Caco-2 (cell line): ENCODE measurements around the gene RBP4. TPM values are rescaled to one million over a fixed set of nuclear protein-coding genes. Genes with fewer than 3 reads are reported as not detected.
"Not testable (repeated sequence)": the region's sequence is repeated elsewhere in the genome, so short reads cannot be mapped to it uniquely, and the experiment has no call there.

ENCODE experiments used
- BruUV-seq: library from RNA; stranded (reverse); fragments of 400-500 nt; replicated peaks from 2 replicates; lab custom pipeline; 2021; lab: Mats Ljungman, UMichigan
- CTCF ChIA-PET: fragments of 300-600 bp; sonication (Branson Sonifier 250); formaldehyde crosslinking; loops from one replicate; lab custom pipeline; 2022; ENCODE audit warnings: antibody characterized with exemption; lab: Charles Lee
- POLR2A ChIA-PET: fragments of 300-600 bp; sonication (Branson Sonifier 250); formaldehyde crosslinking; loops from one replicate; lab custom pipeline; 2022; ENCODE audit warnings: antibody characterized with exemption; lab: Charles Lee
- DNase-seq, 2 experiments: peaks; one replicate each; pipeline versions ENCODE4 v3.0.0 to v3.0.0-alpha.2; 2020 to 2022
- H3K27me3 ChIP-seq: replicated peaks from 2 replicates; pipeline ENCODE4 v1.6.0; 2011; ENCODE audit warnings: low read length; ENCODE audit not compliant: control insufficient read depth, insufficient read depth
- H3K36me3 ChIP-seq: 2 replicates; pipeline ENCODE4 v1.5.1; 2011; ENCODE audit warnings: low read length; ENCODE audit not compliant: control insufficient read depth, insufficient read depth
- H3K4me1 ChIP-seq: fragments of 250-450 bp; sonication (Bioruptor Pico); 2 replicates; pipeline ENCODE4 v1.5.1; 2020; ENCODE audit warnings: mild to moderate bottlenecking
- H3K4me3 ChIP-seq: 2 replicates; pipeline ENCODE4 v1.5.1; 2011; ENCODE audit warnings: low read depth, mild to moderate bottlenecking, control low read depth, low read length
- H3K9me3 ChIP-seq: fragments of 250-450 bp; sonication (Bioruptor Pico); 2 replicates; pipeline ENCODE4 v1.5.1; 2020; ENCODE audit warnings: mild to moderate bottlenecking, moderate library complexity
- H3K27ac Mint-ChIP-seq: one replicate; pipeline ENCODE4 v1.8.0; 2022; ENCODE audit warnings: mixed read lengths; ENCODE audit not compliant: unreplicated experiment
- H3K27me3 Mint-ChIP-seq: one replicate; pipeline ENCODE4 v1.8.0; 2022; ENCODE audit warnings: mixed read lengths; ENCODE audit not compliant: insufficient read depth, unreplicated experiment
- H3K36me3 Mint-ChIP-seq: one replicate; pipeline ENCODE4 v1.8.0; 2022; ENCODE audit warnings: mild to moderate bottlenecking, mixed read lengths; ENCODE audit not compliant: insufficient read depth, unreplicated experiment
- H3K4me1 Mint-ChIP-seq: one replicate; pipeline ENCODE4 v1.8.0; 2022; ENCODE audit warnings: low read depth, mixed read lengths; ENCODE audit not compliant: unreplicated experiment
- H3K4me3 Mint-ChIP-seq: one replicate; pipeline ENCODE4 v1.8.0; 2022; ENCODE audit warnings: mild to moderate bottlenecking, moderate library complexity, mixed read lengths; ENCODE audit not compliant: unreplicated experiment
- H3K9me3 Mint-ChIP-seq: one replicate; pipeline ENCODE4 v1.8.0; 2022; ENCODE audit warnings: mixed read lengths; ENCODE audit not compliant: unreplicated experiment
- CTCF ChIP-seq, 2 experiments: fragments of 200-600 bp in 1 of 2; IDR thresholded peaks; 1 replicate in 1 of 2; 2 replicates in 1 of 2; pipeline versions ENCODE4 v1.5.1 to v1.8.0; 2011 to 2022; ENCODE audit warnings: antibody characterized with exemption in 1 of 2, control low read depth in 1 of 2, inconsistent platforms in 1 of 2, low read depth in 1 of 2, low read length in 1 of 2, mild to moderate bottlenecking in 1 of 2, moderate library complexity in 1 of 2; ENCODE audit not compliant: insufficient read depth in 1 of 2, severe bottlenecking in 1 of 2, unreplicated experiment in 1 of 2
- intact Hi-C: fragments of 100-400 bp; cut with micrococcal nuclease; formaldehyde crosslinking; loops from one replicate; pipeline ENCODE4 v1.10.0; 2022; ENCODE audit not compliant: unreplicated experiment
- total RNA-seq: library from RNA; stranded (reverse); gene quantifications from 2 replicates; pipeline ENCODE4 v1.2.3, GENCODE V29; 2022

RBP4 gene
- total RNA-seq, 1 experiment from 2014 or later, result 255 TPM

GRCh38 chr10:93550606-93551005 lies 50.4 kb downstream of the RBP4 start:
- Mint-ChIP-seq H3K9me3 (no peaks in the 10 kb centered on the region), H3K36me3 (peaks cover 6% of the 10 kb centered on the region), H3K27me3 (no peaks in the 10 kb centered on the region), H3K4me1 (peaks cover 50% of the 10 kb centered on the region), H3K27ac (peak overlapping the region; percentile 85), H3K4me3 (peak overlapping the region; percentile 52)
- CTCF ChIA-PET, result interaction anchor here (0.6 to 1.0 kb wide), 2 partner anchors 93 to 130 kb away, joined by 3 to 4 read pairs; no protein-coding TSS in a partner anchor
- no peak for TF ChIP-seq CTCF (IDR thresholded peaks at IDR 0.05; ENCODE audit: insufficient read depth in 1 of 2, low read depth in 1 of 2, low read length in 1 of 2, severe bottlenecking in 1 of 2, unreplicated experiment in 1 of 2)
- DNase-seq, result peak in 1 of 2 experiments; percentile 31
- H3K9me3 ChIP-seq, result no peaks in the 10 kb centered on the region
- BruUV-seq, result no TSS peak
- no peaks in the 10 kb centered on the region for H3K27me3 ChIP-seq
- POLR2A ChIA-PET, result no interaction called here
- H3K36me3 ChIP-seq, result no peaks in the 10 kb centered on the region
- no peak overlapping the region for H3K4me3 ChIP-seq
- intact Hi-C loops, result loop anchor here (5.0 to 10.0 kb wide), 2 partner anchors 37 to 264 kb away; no protein-coding TSS in a partner anchor
- peaks cover 79% of the 10 kb centered on the region for H3K4me1 ChIP-seq

DNA sequence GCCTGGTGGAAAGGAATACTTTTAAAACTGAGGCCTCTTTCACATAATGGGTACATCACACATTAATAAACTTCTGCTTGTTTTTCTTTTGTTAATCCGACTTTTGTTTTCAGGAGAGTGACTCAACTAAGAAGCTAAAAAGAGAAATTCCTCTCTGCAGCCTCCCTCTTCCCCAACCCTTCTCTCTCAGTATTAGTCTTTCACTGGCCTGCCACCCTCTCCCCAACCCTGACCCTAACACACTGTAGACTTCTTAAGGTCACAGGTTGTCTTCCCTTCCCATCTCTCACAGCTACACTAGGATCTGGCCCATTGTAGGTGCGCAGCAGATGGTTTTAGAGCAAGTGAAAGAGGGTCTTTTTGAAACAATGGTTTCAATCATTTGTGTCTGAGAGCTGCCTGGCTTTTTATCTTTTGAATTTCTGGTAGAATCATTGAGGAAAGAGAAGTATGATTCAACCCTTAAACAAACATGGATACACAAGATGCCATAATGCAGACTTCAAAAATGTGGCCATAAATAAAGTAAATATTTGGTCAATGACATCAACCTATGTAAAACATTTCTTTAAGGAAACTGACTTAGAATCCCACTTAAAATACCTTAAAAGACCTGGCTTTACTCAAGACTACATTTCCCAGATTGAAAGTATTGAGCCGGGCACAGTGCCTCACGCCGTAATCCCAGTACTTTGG lies 52.5 kb downstream of the RBP4 start:
- POLR2A ChIA-PET, result no interaction called here
- Histone ChIP-seq H3K36me3 (no peaks in the 10 kb centered on the region), H3K27me3 (no peaks in the 10 kb centered on the region), H3K4me3 (no peak overlapping the region), H3K9me3 (no peaks in the 10 kb centered on the region), H3K4me1 (peaks cover 68% of the 10 kb centered on the region)
- intact Hi-C loops, result no loop called here
- BruUV-seq, result TSS peak; percentile 92
- Mint-ChIP-seq H3K27ac (peak overlapping the region; percentile 96), H3K27me3 (no peaks in the 10 kb centered on the region), H3K4me3 (peak overlapping the region; percentile 17), H3K9me3 (no peaks in the 10 kb centered on the region), H3K36me3 (peaks cover 6% of the 10 kb centered on the region), H3K4me1 (peaks cover 36% of the 10 kb centered on the region)
- TF ChIP-seq CTCF (IDR thresholded peaks at IDR 0.05; ENCODE audit: insufficient read depth in 1 of 2, low read depth in 1 of 2, low read length in 1 of 2, severe bottlenecking in 1 of 2, unreplicated experiment in 1 of 2), result no peak
- DNase-seq, result peak in 1 of 2 experiments; percentile 62
- CTCF ChIA-PET, result no interaction called here

DNA sequence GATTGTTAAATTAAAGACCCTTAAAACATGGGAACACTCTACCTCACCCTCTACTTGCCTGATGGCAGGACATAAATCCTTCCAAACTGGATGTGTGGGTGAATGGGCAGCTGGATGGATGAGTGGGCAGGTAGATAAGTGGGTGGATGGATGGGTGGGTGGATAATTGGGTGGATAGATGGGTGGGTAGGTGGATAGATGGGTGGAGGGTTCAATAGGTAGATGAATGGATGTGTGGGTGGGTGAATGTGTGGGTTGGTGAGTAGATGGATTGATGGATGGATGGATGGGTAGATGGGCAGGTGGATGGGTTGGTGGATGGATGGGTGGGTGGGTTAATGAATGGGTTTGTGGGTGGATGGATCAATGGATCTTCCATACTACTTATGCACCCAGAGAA lies 53.5 kb downstream of the RBP4 start:
- H3K27me3 ChIP-seq, result no peaks in the 10 kb centered on the region
- TF ChIP-seq CTCF (IDR thresholded peaks at IDR 0.05; ENCODE audit: insufficient read depth in 1 of 2, low read depth in 1 of 2, low read length in 1 of 2, severe bottlenecking in 1 of 2, unreplicated experiment in 1 of 2), result no peak
- H3K27ac Mint-ChIP-seq, result peak overlapping the region; percentile 96
- BruUV-seq, result no TSS peak
- no peaks in the 10 kb centered on the region for H3K27me3 Mint-ChIP-seq
- ChIA-PET CTCF (no interaction called here), POLR2A (no interaction called here)
- no peaks in the 10 kb centered on the region for H3K9me3 ChIP-seq
- H3K4me3 Mint-ChIP-seq, result no peak overlapping the region
- peaks cover 6% of the 10 kb centered on the region for H3K36me3 Mint-ChIP-seq
- intact Hi-C loops, result no loop called here
- H3K36me3 ChIP-seq, result no peaks in the 10 kb centered on the region
- DNase-seq, result no peak
- no peak overlapping the region for H3K4me3 ChIP-seq
- H3K4me1 Mint-ChIP-seq, result peaks cover 39% of the 10 kb centered on the region
- no peaks in the 10 kb centered on the region for H3K9me3 Mint-ChIP-seq
- H3K4me1 ChIP-seq, result peaks cover 62% of the 10 kb centered on the region

DNA sequence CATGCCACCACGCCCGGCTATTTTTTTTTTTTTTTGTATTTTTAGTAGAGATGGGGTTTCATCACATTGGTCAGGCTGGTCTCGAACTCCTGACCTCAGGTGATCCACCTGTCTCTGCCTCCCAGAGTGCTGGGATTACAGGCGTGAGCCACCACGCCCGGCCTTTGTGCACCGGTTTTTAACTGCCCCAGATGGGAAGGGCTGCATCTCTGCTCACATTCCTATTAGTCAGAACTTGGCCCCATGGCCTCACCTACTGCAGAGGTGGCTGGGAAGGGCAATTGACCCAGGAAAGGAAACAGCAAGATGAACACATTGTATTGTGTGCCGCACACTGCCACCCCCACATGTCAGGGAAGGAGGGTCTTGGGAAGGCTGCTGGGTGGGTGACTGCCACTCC lies 54.0 kb downstream of the RBP4 start:
- H3K27me3 ChIP-seq, H3K27me3 Mint-ChIP-seq, intact Hi-C loops, H3K36me3 ChIP-seq, H3K36me3 Mint-ChIP-seq, H3K4me3 ChIP-seq, H3K9me3 ChIP-seq, DNase-seq, BruUV-seq, H3K9me3 Mint-ChIP-seq, CTCF ChIA-PET, H3K4me3 Mint-ChIP-seq: not testable (repeated sequence)
- H3K4me1 ChIP-seq, result peaks cover 57% of the 10 kb centered on the region
- POLR2A ChIA-PET, result interaction anchor here (0.6 kb wide), 1 partner anchor 142 kb away, joined by 3 read pairs; no protein-coding TSS in a partner anchor
- Mint-ChIP-seq H3K27ac (peak overlapping the region; percentile 96), H3K4me1 (peaks cover 39% of the 10 kb centered on the region)
